ENCODE results near the gene MBD3L2B. TPM values are rescaled to one million over a fixed set of nuclear protein-coding genes. Genes with fewer than 3 reads are reported as not detected.

The MBD3L2B gene
- total RNA-seq, 1 donor from 2014 or later = not detected

Other genes with a start within 250 kb of the MBD3L2B start
- 151 and 161 TPM in 2 replicates for gene VAV1, start 248.7 kb downstream of the MBD3L2B start, total RNA-seq
- gene ADGRE1, start 133.9 kb downstream of the MBD3L2B start, total RNA-seq = 15.0 and 15.2 TPM in 2 replicates
- gene MBD3L5, start 9.1 kb upstream of the MBD3L2B start, total RNA-seq = not detected in 2 replicates
- gene MBD3L4, start 18.7 kb upstream of the MBD3L2B start, total RNA-seq = not detected in 2 replicates
- gene MBD3L2, start 27.9 kb upstream of the MBD3L2B start, total RNA-seq = not detected in 2 replicates
- not detected in 2 replicates for gene MBD3L3, start 37.2 kb upstream of the MBD3L2B start, total RNA-seq
- gene ZNF557, start 48.3 kb upstream of the MBD3L2B start, total RNA-seq = 17.9 and 19.1 TPM in 2 replicates

Data from T-helper 1 cell treated with Interleukin-12 subunit alpha and Interleukin-12 subunit beta and Interleukin-4 antibody, amounts not matched to agents 30 ng/mL and 1 ng/mL, for 36 hours (primary cell).